GM12892 (cell line): ENCODE measurements around the gene CCDC88C.

Experiments used
- POLR2A ChIP-seq: IDR thresholded peaks from 2 replicates; pipeline ENCODE4 v1.6.1; 2011; ENCODE audit warnings: low read depth, low read length, control low read depth
- POLR2AphosphoS5 ChIP-seq: IDR thresholded peaks from 2 replicates; pipeline ENCODE4 v1.6.1; 2011; ENCODE audit warnings: low read depth, low read length, control low read depth

DNA sequence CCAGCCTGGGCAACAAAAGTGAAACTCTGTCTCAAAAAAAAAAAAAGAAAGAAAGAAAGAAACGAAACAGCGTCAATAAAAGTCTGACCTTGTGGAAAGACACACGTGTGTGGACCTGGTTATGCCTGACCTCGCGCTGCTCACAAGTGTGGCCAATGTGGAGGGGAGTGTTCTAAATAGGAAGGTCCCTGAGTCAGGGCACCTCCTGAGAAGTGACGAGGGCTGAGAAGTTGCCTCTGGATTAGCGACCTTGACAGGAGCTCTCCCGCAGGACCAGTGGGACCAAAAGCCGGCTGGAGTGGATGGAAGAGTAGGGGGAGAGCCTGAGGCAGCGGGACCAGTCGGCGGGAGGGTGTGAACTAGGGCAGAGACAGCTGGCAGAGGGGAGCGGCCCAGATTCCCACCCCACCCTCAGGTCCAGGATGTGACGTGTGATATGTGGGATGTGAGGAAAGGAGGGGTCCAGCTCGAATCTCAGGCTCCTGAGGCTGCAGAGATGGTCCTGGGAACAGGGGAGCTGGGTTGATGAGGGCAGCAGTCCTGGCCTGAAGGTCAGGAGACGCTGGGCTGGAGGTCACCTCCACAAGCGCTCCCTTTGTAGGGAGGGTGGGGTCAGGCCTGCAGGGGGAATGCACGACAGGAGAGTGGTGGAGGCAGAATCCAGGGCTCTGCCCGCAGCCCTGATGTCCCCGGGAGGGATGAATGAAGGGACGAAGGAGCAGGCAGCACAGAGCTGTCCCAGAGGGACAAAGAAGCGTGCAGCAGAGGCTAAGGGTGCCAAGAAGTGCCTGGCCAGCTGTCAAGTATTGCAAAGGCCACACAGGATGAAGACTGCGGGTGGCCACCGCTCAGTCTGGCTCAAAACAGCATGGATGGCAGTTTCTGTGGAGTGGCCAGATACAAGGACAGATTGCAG, 148.3 kb downstream of the CCDC88C start:
- TF ChIP-seq POLR2A (0 out of 2 replicates have a peak, but pooled peaks have one; percentile 12), POLR2AphosphoS5 (no peak)
